CD4-positive, alpha-beta T cell treated with Interleukin-4 for 1 hour (primary cell): ENCODE measurements around the gene AHSG.
A peak's percentile ranks its signal among the peaks of the same experiment; 100 is the strongest.
"Not testable (repeated sequence)": the region's sequence is repeated elsewhere in the genome, so short reads cannot be mapped to it uniquely, and the experiment has no call there.

Experiments used
- DNase-seq, 2 donors: peaks; one replicate each; pipeline ENCODE4 v3.0.0-alpha.2; 2020 to 2022

Gene AHSG, protein sequence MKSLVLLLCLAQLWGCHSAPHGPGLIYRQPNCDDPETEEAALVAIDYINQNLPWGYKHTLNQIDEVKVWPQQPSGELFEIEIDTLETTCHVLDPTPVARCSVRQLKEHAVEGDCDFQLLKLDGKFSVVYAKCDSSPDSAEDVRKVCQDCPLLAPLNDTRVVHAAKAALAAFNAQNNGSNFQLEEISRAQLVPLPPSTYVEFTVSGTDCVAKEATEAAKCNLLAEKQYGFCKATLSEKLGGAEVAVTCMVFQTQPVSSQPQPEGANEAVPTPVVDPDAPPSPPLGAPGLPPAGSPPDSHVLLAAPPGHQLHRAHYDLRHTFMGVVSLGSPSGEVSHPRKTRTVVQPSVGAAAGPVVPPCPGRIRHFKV

DNA sequence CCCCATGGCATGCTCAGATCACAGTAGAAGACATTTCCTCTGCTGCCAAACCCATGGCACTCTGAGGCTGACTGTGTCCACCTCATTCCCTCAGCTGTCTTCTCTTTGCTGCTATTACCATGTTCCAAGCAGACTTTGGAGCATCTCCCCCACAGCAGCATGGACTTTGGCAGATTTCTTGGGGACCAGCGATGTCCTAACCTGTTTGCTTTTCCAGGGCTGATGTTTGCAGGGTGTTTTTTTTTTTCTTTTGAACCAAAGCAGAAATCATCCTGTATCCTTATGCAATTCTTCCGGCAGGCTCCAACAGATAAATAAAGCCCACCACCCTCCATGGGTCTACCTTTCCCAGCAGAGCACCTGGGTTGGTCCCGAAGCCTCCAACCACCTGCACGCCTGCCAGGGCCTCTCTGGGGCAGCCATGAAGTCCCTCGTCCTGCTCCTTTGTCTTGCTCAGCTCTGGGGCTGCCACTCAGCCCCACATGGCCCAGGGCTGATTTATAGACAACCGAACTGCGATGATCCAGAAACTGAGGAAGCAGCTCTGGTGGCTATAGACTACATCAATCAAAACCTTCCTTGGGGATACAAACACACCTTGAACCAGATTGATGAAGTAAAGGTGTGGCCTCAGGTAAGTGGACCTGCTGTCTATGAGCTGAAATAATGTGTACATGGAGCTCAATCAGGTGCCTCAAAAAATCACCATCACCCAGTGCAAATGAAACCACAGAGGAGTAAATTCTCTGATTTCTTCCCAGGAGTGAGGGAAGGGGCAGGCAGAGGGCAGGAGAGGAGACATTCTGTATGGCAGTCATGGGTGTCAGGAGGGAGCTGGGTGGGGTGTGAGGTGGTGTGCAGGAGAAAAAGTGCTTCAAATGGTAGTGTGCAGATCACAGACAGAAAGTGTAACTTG, at the start of gene AHSG:
Gene AHSG (plus strand): TSS at position 340 of the 916 bp plus-strand sequence. CDS start 82 bp downstream, at position 422.
- no peak for DNase-seq

DNA sequence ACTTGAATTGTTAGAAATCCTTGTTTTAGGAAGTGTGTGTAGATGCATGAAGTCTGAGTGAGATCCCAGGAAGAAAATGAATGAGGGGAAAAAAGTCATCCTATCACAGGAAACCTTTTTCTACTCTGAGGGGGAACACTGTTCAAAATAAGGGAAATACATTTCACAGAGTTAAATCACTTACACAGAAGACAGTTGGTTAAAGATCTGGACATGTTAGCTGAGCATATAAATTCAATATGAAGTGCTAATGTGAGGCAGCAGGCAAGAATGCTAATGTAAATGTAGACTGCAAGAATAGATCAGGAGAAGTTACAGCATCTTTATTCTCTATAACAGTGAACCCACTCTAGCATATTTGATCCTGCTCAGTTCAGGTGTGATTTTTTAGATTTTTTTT, 48.3 kb upstream of the AHSG start:
- no peak for DNase-seq

DNA sequence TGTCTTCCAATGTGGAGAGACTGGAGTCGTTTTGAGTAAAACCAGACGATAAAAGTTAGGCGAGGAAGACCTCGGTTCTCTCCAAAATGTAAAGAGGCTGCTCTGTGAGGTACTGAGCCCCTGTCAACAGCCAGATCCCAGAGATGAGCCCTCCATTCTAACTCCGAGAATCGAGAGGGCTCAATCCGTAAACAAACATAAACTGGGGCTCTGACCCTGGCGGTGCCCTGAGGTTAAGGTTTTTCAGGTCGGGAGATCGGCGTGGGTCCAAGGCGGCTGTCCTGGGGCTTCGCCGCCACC, 46.1 kb upstream of the AHSG start:
- DNase-seq: no peak

DNA sequence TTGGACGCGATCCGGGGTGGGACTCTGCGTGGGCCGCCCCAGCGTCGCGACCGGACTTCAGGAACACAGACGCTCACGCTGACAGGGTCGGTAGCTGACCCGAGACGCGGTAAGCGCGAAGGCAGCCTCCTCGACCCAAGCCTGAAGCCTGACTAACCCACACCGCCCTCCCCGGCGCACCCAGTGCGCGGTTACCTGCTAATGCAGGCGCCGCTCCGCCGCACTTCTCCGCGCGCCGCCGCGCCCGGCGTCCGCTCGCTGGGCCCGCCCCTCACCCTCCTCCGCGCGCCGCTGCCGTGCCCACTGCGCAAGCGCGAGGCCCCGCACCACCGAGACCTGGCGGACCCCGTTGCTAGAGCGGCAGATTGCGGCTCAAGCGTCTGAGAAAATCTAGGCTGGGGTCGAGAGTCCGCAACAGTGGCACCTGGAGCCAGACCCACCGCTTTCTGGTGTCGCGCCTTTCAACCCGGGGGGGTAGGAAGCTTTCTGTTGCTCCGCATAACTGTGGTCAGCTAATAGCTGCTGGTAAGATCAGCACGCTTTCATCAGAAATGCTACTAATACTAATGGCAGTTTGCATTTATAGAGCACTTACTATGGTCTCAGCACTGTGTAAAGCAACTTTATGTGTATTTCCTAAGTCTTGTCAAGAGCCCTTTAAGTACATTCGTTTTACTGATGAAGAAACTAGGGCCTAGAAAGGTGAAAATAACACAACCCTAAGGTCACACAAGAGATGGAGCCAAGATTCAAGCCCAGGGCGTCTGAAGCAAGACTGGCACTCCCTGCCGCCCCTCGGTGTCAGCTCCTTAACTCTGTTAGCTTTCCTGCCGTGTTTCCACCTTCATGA, 45.6 kb upstream of the AHSG start, which contains the start of gene TBCCD1:
Gene TBCCD1 (minus strand): TSS at position 268 of the 850 bp plus-strand sequence. CDS start 3,010 bp downstream, outside the sequence.
- DNase-seq: peak; percentile 94 to 97

DNA sequence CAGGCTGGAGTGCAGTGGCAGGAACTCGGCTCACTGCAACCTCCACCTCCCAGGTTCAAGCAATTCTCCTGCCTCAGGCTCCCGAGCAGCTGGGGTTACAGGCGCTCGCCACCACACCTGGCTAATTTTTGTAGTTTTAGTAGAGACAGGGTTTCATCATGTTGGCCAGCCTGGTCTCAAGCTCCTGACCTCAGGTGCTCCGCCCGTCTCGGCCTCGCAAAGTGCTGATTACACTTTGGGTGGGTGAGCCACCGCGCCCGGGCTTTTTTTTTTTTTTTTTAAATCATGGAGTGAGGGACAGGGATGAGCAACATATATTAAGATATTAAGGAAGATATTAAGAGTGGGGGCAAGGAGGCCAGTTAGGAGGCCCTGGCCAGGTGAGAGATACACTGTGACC, 43.5 kb upstream of the AHSG start:
- DNase-seq: not testable (repeated sequence)

DNA sequence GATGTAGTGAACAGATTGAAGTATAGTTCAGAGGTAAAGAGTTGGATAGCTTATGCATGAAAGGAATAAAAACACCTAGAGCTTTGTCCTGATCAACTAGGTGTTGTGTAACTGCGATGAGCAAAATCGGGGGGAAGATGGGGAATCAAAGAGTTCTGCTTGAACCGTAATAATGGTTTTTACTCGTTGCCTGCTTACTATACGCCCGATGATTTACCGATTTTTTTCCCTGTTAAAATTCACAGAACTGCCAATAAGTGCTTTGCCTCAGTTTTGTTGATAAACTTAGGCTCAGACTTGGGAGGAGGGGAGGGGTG, 43.1 kb upstream of the AHSG start:
- no peak for DNase-seq

DNA sequence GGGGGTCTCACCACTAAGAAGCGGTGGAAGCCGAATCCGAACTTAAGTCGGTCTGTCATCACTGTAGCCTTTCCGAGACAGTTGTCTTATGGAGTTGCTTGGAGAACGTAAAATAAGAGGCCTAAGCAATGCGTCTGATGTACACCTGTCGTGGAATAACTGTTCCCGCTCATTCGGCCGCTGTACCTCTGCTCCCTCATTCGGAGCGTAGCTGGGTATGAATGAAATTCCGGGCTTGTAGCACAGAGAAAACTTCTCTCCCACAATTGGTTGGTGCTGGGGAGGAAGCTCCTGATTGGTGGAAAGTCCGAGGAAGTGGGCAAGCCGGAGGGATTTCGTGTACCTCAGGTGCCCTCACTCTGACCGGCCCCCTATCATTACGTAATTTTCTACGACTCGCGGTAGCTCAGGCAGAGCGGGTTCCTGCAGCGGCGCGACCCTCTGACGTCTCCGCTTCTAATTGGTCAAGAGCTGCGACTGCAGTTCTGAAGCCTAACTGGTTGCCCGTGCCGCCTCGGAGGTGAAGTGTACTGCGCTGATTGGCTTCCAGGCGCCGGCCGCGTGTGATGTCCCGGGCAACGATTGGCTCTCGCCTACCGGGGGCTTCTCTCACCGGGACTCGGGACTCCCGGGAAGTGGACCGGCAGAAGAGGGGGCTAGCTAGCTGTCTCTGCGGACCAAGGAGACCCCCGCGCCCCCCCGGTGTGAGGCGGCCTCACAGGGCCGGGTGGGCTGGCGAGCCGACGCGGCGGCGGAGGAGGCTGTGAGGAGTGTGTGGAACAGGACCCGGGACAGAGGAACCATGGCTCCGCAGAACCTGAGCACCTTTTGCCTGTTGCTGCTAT, 42.5 kb upstream of the AHSG start, which contains the start of gene DNAJB11:
Gene DNAJB11 (plus strand): TSS at position 625 of the 845 bp plus-strand sequence. CDS start 178 bp downstream, at position 803.
- DNase-seq: peak; percentile 99

DNA sequence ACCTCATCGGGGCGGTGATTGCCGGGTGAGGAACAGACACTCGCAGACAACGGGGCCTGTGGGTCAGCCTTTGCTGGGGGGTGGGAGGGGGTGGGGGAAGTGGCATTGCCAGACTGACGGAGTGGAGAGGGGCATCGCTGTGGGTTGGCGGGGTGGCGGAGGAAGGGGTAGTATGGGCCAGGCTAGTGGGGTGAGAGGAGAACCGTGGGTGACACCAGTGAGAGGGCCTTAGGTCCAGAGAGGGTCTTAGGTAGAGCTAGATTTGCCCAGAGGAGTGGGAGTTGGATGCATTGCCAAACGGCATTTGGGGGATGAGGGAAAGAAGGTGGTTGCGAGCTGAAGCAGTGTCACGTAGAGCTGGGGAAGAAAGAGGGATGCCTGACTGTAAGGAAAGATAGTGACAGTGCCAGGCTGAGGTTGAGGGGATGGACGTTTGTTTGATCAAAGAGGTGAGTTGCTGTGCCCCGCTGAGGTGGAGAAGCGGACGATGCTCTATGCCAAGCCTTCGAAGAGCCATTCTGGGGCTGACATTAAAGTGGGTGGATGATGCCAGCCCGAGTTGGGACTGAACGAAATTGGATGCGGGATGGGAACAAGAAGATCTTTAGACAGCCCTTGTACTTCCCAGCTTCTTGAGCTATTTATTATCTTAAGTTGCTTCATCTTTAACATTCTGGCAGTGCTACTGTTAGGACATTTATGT, 41.8 kb upstream of the AHSG start:
- DNase-seq: no peak

DNA sequence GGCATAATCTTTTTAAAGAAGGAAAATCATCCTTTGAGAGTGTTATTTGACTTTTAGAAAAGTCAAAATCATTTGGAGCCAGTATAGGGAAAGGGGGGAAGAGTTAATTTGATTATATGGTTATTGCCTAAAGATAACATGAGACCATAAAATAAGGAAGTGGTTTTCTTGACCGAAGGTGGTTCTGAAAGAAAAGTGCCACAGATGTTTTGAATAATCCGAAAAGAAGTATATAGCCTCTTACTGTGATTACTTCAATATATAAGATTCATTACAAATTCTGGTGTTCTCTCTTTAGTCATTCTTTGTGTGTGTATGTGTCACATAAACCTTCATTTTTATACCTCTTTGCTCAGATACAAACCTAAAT, 41.2 kb upstream of the AHSG start:
- no peak for DNase-seq

DNA sequence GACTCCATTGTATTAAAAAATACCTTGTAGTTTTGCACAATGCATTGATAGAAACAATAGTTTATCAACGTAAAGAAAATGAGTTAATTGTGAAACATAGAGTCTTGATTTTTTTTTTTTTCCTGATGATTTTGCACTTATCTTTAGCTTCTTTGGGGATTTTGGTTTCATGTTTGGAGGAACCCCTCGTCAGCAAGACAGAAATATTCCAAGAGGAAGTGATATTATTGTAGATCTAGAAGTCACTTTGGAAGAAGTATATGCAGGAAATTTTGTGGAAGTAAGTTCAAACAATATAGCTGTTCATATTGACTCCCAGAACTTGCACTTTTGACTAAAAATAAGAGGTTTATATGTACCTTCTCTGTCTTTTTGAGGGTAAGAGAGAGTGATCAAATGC, 35.3 kb upstream of the AHSG start:
- DNase-seq: no peak

DNA sequence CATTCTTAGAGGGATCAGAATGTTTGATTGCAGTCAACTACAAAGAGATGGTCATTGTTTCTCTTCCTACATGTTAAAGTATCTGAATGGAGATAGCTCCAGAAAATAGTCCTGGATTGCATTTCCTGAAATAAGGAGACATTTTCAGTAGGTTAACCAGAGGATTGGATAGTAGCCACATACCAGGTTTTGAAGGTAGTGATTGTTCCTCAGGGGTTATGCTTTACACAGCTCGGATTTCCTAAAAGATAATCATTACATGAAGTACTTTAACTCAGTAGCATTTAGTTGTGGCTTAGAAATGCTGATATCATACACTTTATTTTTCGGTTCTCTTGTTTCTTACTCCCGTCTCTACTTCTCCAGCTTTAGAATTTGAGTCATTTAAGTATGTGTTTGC, 32.1 kb upstream of the AHSG start:
- DNase-seq: no peak

DNA sequence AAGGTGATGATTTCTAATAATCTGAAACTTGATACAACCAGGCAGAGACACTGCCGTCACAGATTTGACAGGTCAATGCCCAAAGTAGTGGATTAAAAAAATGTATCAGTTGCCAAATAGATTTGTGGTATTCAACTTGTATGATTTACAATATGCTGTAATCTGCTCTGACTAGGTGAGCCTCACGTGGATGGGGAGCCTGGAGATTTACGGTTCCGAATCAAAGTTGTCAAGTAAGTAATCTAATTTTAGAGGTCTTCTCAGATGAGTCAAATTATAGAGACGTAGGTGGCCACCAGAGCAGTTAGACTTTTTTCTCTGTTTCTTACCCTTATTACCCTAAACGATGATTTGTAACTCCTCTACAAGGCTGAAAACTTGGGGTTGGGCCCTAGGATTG, 30.3 kb upstream of the AHSG start:
- no peak for DNase-seq

DNA sequence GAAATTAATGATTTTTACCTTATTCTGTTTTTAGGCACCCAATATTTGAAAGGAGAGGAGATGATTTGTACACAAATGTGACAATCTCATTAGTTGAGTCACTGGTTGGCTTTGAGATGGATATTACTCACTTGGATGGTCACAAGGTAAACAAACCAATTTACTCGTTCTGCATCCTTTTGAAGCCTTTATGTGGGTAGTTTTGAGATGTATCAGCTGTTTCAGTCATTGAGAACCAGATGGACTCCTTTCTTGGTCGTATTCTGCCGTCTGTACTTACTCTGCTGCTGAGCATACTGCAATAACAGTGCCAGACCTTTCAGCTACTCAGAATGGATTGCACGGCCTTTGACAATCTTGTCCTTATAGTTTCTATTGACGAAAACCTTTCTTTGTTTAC, 29.0 kb upstream of the AHSG start:
- DNase-seq: no peak

DNA sequence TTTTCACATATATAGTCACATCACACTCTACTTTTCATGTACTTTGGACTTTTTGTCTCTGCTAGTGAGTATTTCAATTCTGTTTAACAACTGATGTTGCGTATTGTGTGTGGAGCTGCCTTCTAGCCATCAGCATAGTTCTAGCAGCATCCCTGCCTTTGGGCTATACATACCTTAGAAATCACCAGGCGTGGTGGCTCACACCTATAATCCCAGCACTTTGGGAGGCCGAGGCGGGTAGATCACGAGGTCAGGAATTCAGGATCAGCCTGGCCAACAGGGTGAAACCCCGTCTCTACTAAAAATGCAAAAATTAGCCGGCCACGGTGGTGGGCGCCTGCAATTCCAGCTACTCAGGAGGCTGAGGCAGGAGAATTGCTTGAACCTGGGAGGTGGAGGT, 26.6 kb upstream of the AHSG start:
- not testable (repeated sequence) for DNase-seq

DNA sequence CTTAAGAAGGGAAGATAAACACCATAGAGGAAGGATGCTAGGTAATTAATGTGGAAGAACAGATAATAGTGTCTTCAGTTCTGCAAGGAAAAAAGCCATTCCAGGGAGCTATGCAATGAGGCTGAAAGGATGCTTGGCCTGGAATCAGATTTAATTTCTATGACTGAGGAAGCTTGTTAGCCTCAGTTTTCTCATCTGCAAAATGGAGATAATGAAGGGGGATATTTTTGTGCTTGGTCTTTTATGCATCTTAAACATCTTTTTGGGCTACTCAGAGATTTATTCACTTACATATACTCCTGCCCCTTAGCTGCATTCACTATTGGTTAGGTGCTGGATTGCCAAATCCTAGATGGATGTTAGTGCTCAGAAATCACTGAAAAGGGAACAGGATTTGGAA, 25.7 kb upstream of the AHSG start:
- DNase-seq: no peak

DNA sequence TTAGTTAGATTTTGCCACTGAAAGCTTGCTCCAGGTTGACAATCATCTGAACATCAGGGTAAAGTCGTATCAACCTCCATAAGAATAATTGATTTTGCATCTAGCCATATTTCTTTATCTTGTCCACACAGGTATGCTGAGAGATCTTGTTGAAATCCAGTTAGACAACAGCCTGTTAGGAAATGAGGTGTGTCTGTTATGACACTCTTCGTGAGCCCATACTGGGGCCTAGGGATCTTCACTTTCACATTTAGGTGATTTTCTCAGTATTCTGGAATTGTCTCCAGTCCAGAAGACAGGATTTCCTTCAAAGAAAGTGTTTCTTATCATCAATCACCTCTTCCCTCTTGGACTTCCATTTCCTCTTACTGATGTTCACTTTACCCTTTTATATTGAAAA, 24.2 kb upstream of the AHSG start:
- DNase-seq: no peak

DNA sequence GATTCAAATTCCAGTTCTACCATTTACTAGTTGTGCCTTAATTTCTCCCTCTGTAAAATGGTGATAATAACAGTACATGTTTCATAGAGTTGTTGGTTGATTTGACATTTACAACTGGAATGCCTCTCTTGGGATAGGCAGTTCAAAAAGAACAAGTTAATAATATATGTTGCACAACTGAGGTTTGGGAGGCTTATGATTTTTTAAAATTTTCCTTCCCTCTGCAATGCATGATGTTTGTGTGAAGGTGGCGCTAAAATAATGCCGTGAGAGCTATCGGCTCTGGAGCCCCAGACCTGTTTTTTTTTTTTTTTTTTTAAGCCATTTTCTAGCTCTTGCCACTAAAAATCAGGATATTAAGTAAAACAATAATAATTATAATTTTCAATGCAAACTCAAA, 23.7 kb upstream of the AHSG start:
- DNase-seq: no peak

DNA sequence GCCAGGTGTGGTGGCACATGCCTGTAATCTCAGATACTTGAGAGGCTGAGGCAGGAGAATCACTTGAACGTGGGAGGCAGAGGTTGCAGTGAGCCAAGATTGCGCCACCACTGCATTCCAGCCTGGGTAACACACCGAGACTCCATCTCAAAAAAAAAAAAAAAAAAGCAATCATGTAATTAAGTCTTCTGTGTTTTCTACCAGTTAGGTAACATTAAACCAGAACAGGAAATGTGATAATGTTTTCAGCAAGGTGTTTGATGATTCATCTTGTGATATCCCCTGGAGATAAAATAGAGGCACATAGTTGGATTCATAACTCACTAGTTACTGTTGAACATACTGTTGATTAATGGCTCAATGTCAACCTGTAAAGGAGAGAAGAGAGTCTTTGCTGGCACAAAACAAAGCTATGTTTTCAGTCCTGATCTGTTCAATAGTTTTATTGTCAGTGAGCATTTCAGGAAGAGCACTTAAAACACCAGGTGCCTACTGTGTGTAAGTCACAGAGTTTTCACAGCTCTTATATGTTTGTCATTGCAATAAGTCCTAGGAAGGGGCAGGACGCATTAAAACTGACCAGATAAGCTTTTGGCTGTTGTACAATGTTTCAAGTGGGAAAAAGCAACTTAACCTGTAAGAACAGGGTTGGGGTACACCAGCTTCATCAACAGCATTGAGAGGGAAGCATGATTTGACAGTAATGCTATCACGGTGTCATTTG, 22.8 kb upstream of the AHSG start:
- DNase-seq: peak in 1 of 2 donors; percentile 43

DNA sequence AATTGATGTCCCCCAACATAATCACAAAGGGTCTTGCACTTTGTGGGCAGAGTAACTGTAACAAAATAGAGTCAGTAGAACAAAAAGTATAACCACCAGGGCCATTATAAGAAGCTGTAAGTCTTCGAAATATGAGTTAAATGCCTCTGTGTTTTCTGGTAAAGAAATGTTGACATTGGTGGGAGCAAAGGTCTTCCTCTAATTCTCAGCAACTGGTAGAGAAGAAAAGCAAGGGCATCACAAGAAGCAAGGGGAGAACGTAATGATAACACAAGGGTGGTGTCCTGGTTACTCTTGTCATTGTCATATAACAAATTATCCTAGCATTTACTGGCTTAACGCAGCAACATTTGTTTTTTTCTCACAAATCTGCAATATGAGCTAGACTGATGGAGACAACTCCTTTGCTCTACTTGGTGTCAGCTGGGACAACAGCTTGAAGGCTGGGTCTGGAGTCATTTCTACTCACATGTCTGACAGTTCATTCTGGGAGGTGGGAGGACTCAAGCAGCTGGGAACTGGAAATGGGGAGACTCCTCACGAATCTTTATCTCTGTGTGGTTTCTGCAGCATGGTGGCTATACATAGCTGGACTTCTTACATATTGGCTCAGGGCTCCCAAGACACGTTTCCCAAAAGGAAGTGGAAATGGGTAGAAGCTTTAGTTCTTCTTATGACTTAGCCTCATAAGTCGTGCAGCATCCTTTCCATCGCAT, 22.1 kb upstream of the AHSG start:
- no peak for DNase-seq

DNA sequence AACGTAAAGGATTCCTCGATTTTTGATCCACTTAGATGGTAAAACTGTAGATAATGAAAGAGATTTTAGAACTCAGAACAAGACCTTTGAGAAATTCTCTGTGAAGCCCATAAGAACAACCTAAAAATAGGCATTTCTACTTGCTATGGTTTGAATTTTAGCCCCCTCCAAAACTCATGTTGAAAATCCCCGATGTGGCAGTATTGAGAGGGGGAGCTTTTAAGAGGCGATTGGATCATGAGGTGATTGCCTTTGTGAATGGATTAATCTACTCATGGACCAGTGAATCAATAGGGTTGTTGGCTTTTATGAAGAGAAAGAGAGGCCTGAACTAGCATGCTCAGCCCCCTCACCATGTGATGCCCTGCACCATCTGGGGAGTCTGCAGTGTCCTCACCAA, 20.2 kb upstream of the AHSG start:
- DNase-seq: no peak
